A549 (cell line): ENCODE data around the gene SMO. TPM values are rescaled to one million over a fixed set of nuclear protein-coding genes. Genes with fewer than 3 reads are reported as not detected.

Experiments
- ATAC-seq, 2 experiments: fragments of 200-7000 bp in 1 of 2; fragments of >200 bp in 1 of 2; cut with Nextera tagmentation in 1 of 2; cut with Tn5 transposase in 1 of 2; 3 replicates each; pipeline versions ENCODE4 v1.8.0 to v1.9.1; 2018 to 2020; ENCODE audit warnings: mild to moderate bottlenecking in 1 of 2, moderate library complexity in 1 of 2
- CTCF ChIA-PET: fragments of 300-600 bp; sonication (Branson Sonifier 250); formaldehyde crosslinking; extraction: SDS; loops from one replicate; lab custom pipeline; 2021; ENCODE audit warnings: antibody characterized with exemption, inconsistent platforms; lab: Yijun Ruan, JAX
- POLR2A ChIA-PET: fragments of 350-600 bp; formaldehyde crosslinking; extraction: SDS; loops from one replicate; lab custom pipeline; 2021; ENCODE audit warnings: antibody characterized with exemption, inconsistent platforms; lab: Yijun Ruan, JAX
- DNase-seq, 2 experiments: peaks; one replicate each; pipeline versions ENCODE4 v3.0.0 to v3.0.0-alpha.2; 2011 to 2016; ENCODE audit warnings: low read depth in 1 of 2, low spot score in 1 of 2
- FAIRE-seq: peaks from 2 replicates; lab custom pipeline; 2011; peaks lifted over from hg19 to GRCh38; lab: Jason Lieb, UNC
- H3K27ac ChIP-seq, 2 experiments: fragments of >200 bp; sonication (Bioruptor Twin); formaldehyde crosslinking; 3 replicates each; pipeline ENCODE4 v1.5.1; 2016 to 2017
- H3K4me1 ChIP-seq: fragments of >200 bp; sonication (Bioruptor Twin); formaldehyde crosslinking; 3 replicates; pipeline ENCODE4 v1.6.1; 2016
- H3K4me2 ChIP-seq: fragments of >200 bp; sonication (Bioruptor Twin); formaldehyde crosslinking; 3 replicates; pipeline ENCODE4 v1.6.1; 2016
- H3K4me3 ChIP-seq: fragments of >200 bp; sonication (Bioruptor Twin); formaldehyde crosslinking; 3 replicates; pipeline ENCODE4 v1.5.1; 2016
- H3K9me3 ChIP-seq: fragments of >200 bp; sonication (Bioruptor Twin); formaldehyde crosslinking; 3 replicates; pipeline ENCODE4 v1.6.1; 2016
- BHLHE40 ChIP-seq: IDR thresholded peaks from 2 replicates; pipeline ENCODE4 v1.6.1; 2012; ENCODE audit warnings: low read depth, low read length, inconsistent platforms
- CEBPB ChIP-seq, 2 experiments: fragments of >200 bp in 1 of 2; sonication (Bioruptor Twin) in 1 of 2; formaldehyde crosslinking in 1 of 2; IDR thresholded peaks; 2 replicates each; pipeline ENCODE4 v1.6.1; 2012 to 2016
- CHD4 ChIP-seq: fragments of 200-600 bp; sonication (generic); IDR thresholded peaks from 2 replicates; pipeline ENCODE4 v1.6.1; 2016; ENCODE audit warnings: antibody characterized with exemption, mild to moderate bottlenecking, borderline replicate concordance
- EP300 ChIP-seq, 2 experiments: fragments of >200 bp; sonication (Bioruptor Twin); formaldehyde crosslinking; IDR thresholded peaks; 2 replicates in 1 of 2; 3 replicates in 1 of 2; pipeline ENCODE4 v1.6.1; 2016 to 2017
- FOSB ChIP-seq: fragments of 250-450 bp; sonication (Bioruptor Pico); IDR thresholded peaks from 2 replicates; pipeline ENCODE4 v1.5.0; 2020; ENCODE audit warnings: mild to moderate bottlenecking, moderate library complexity
- HDAC2 ChIP-seq: fragments of 200-600 bp; sonication (generic); IDR thresholded peaks from 2 replicates; pipeline ENCODE4 v1.6.1; 2016
- HEYL ChIP-seq: fragments of 250-450 bp; sonication (Bioruptor Pico); IDR thresholded peaks from 2 replicates; pipeline ENCODE4 v1.8.0; 2021; ENCODE audit warnings: mild to moderate bottlenecking, moderate library complexity
- HOXA7 ChIP-seq: fragments of 250-450 bp; sonication (Bioruptor Pico); IDR thresholded peaks from 2 replicates; pipeline ENCODE4 v1.5.0; 2020; ENCODE audit warnings: mild to moderate bottlenecking, moderate library complexity
- HOXB5 ChIP-seq: fragments of 250-450 bp; sonication (Bioruptor Pico); IDR thresholded peaks from 2 replicates; pipeline ENCODE4 v1.5.0; 2020; ENCODE audit warnings: mild to moderate bottlenecking, moderate library complexity
- JUN ChIP-seq, 2 experiments: fragments of >200 bp; sonication (Bioruptor Twin); formaldehyde crosslinking; IDR thresholded peaks; 2 replicates in 1 of 2; 3 replicates in 1 of 2; pipeline ENCODE4 v1.6.1; 2016 to 2017
- KDM1A ChIP-seq: fragments of 200-600 bp; sonication (generic); IDR thresholded peaks from 2 replicates; pipeline ENCODE4 v1.6.1; 2016; ENCODE audit warnings: low read depth, mild to moderate bottlenecking
- KDM5A ChIP-seq: fragments of 200-600 bp; sonication (generic); IDR thresholded peaks from 2 replicates; pipeline ENCODE4 v1.6.1; 2016; ENCODE audit warnings: antibody characterized with exemption, mild to moderate bottlenecking
- MAFK ChIP-seq: fragments of 450-650 bp; IDR thresholded peaks from 2 replicates; pipeline ENCODE4 v1.6.1; 2014; ENCODE audit not compliant: partially characterized antibody
- MAX ChIP-seq: IDR thresholded peaks from 2 replicates; pipeline ENCODE4 v1.6.1; 2012
- NFE2L2 ChIP-seq: fragments of 150-350 bp; conservative IDR thresholded peaks from 2 replicates; pipeline ENCODE4 v1.6.1; 2014; ENCODE audit warnings: low read length
- PHF8 ChIP-seq: fragments of 200-600 bp; sonication (generic); IDR thresholded peaks from 2 replicates; pipeline ENCODE4 v1.6.1; 2016; ENCODE audit warnings: low read depth, mild to moderate bottlenecking, antibody characterized with exemption, moderate library complexity, borderline replicate concordance
- POLR2A ChIP-seq: IDR thresholded peaks from 2 replicates; pipeline ENCODE4 v1.6.1; 2012; ENCODE audit warnings: mild to moderate bottlenecking, low read length
- POLR2AphosphoS2 ChIP-seq: conservative IDR thresholded peaks from 2 replicates; pipeline ENCODE4 v1.6.1; 2012; ENCODE audit warnings: low read length, improper control_type of control experiment, inconsistent platforms
- RAD21 ChIP-seq, 2 experiments: fragments of >200 bp in 1 of 2; sonication (Bioruptor Twin) in 1 of 2; formaldehyde crosslinking in 1 of 2; IDR thresholded peaks in 1 of 2; conservative IDR thresholded peaks in 1 of 2; 2 replicates in 1 of 2; 3 replicates in 1 of 2; pipeline ENCODE4 v1.6.1; 2012 to 2018; ENCODE audit warnings: inconsistent platforms in 1 of 2
- RCOR1 ChIP-seq: fragments of 150-350 bp; IDR thresholded peaks from 2 replicates; pipeline ENCODE4 v1.6.1; 2014; ENCODE audit warnings: antibody characterized with exemption, low read length, low read depth
- RNF2 ChIP-seq: fragments of 200-600 bp; sonication (generic); IDR thresholded peaks from 2 replicates; pipeline ENCODE4 v1.6.1; 2016; ENCODE audit warnings: low read depth, mild to moderate bottlenecking, antibody characterized with exemption, moderate library complexity, borderline replicate concordance
- SREBF2 ChIP-seq: fragments of 450-650 bp; IDR thresholded peaks from 2 replicates; pipeline ENCODE4 v1.6.1; 2014; ENCODE audit warnings: mild to moderate bottlenecking, moderate library complexity
- ZC3H11A ChIP-seq: fragments of 450-650 bp; IDR thresholded peaks from 2 replicates; pipeline ENCODE4 v1.6.1; 2014; ENCODE audit warnings: antibody characterized with exemption, mild to moderate bottlenecking
- ZSCAN20 ChIP-seq: fragments of 250-450 bp; sonication (Bioruptor Pico); IDR thresholded peaks from 2 replicates; pipeline ENCODE4 v1.8.0; 2022; ENCODE audit warnings: mild to moderate bottlenecking, moderate library complexity
- WGBS: methylation state at CpG from one replicate; pipeline ENCODE4 v1.1.6; 2017; ENCODE audit errors: missing lambda C conversion rate; 5-methylcytosine and 5-hydroxymethylcytosine counted together
- polyA plus RNA-seq, 4 experiments: library from polyadenylated mRNA; depleted of rRNA in 3 of 4; stranded (reverse); fragments of >200 nt; fragmentation: RNase III in 1 of 4; extraction: RNeasy Plus Mini Kit Qiagen cat#74134 plus additional on column Dnase treatment in 1 of 4; gene quantifications; 2 replicates in 3 of 4; 3 replicates in 1 of 4; pipeline ENCODE4 v1.2.3, GENCODE V29; 2011 to 2017
- TF ChIP-seq, protein P1 (sequence below): fragments of 250-450 bp; sonication (Bioruptor Pico); IDR thresholded peaks from 2 replicates; pipeline ENCODE4 v1.5.0; 2020; ENCODE audit warnings: low read depth, mild to moderate bottlenecking, moderate library complexity
- TF ChIP-seq, protein P2 (sequence below): fragments of 250-450 bp; sonication (Bioruptor Pico); IDR thresholded peaks from 2 replicates; pipeline ENCODE4 v1.5.0; 2021; ENCODE audit warnings: mild to moderate bottlenecking, moderate library complexity, borderline replicate concordance

The SMO gene
- polyA plus RNA-seq, 2 of the 4 experiments (the other 2 are of a cell fraction) = 11.8 to 18.3 TPM

DNA sequence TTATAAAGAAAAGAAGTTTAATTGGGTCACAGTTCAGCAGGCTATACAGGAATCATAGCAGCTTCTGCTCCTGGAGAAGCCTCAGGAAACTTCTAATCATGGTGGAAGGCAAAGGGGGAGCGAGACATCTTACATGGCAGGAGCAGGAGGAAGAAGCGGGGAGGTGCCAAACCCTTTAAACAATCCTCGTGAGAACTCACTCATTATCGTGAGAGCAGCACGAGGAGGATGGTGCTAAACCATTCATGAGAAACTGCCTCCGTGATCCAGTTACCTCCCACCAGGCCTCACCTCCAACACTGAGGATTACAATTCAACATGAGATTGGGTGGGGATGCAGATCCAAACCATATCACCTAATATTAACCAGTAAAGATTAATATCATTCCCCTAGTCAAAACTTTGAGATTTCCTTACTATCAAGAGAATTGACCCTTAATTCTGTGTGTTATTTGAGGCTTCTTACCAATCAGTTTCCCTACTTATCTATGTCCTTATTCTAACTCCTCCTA lies 1.6 kb upstream of the SMO start:
- POLR2A ChIA-PET = no interaction called here
- no peak for ATAC-seq
- TF ChIP-seq HEYL (CRISPR knock-in tag) = no peak
- Histone ChIP-seq H3K4me1 (peaks cover 12% of the 10 kb centered on the region), H3K9me3 (no peaks in the 10 kb centered on the region), H3K4me3 (no peak overlapping the region), H3K4me2 (no peak overlapping the region), H3K27ac (no peak overlapping the region)
- 87% methylated on average over 6 of the region's 6 CpGs for WGBS
- no peak for FAIRE-seq
- DNase-seq = no peak
- CTCF ChIA-PET = no interaction called here

- peak; percentile 4 to 7; a peak in 5 of 6 replicates for ATAC-seq
Measured at GRCh38 chr7:129187681-129188371, 607 bp upstream of the SMO start.

DNA sequence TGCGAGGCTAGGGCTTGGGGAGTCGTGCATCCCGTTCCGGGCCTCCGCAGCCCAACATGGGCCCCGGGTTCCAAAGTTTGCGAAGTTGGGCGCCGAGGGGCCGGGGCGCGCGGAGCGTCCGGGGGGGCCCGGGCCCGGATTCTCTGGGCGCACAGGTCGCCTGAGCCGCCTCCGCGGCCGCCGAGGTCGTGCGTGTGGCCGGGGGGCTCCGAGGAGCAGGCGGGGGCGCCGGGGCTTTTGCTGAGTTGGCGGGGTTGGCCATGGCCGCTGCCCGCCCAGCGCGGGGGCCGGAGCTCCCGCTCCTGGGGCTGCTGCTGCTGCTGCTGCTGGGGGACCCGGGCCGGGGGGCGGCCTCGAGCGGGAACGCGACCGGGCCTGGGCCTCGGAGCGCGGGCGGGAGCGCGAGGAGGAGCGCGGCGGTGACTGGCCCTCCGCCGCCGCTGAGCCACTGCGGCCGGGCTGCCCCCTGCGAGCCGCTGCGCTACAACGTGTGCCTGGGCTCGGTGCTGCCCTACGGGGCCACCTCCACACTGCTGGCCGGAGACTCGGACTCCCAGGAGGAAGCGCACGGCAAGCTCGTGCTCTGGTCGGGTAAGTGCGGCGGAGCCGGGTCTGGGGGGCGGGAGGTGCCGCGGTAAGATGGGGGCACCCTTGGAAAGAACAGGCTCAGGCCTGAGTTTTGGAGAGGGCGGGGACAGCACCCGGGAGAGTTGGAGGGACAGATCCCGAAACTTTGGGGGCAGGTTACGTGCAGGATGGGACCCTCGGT lies 643 bp downstream of the SMO start:
- H3K4me3 ChIP-seq = peak overlapping the region; percentile 87
- TF ChIP-seq MAX (peak; percentile 51; the same call in 1 of the 2 replicates), MAFK (peak; percentile 77), RCOR1 (no peak), SREBF2 (no peak), JUN (IDR thresholded peaks at IDR 0.05) (0 out of 5 replicates have a peak, but pooled peaks of 1 of the 2 experiments have one; percentile 26), POLR2A (peak; percentile 25), PHF8 (peak; percentile 37; the same call in 1 of the 2 replicates), RNF2 (no peak; the same call in 1 of the 2 replicates)
- TF ChIP-seq, all 56 proteins: peak for 5
- peak; percentile 72 to 74 for ATAC-seq
- WGBS = 17% methylated on average over 9 of the region's 83 CpGs
- no peaks in the 10 kb centered on the region for H3K9me3 ChIP-seq
- H3K4me1 ChIP-seq = peaks cover 12% of the 10 kb centered on the region
- H3K4me2 ChIP-seq = peak overlapping the region; percentile 89
- DNase-seq = peak; percentile 17 to 48
- H3K27ac ChIP-seq = peak overlapping the region; percentile 88 to 97
- ChIA-PET CTCF (interaction anchor here (0.7 to 2.6 kb wide), 6 partner anchors 12 to 467 kb away, joined by 3 to 12 read pairs (median 4); no protein-coding TSS in a partner anchor), POLR2A (interaction anchor here (2.0 kb wide), 1 partner anchor 25 kb away, joined by 6 read pairs; no protein-coding TSS in a partner anchor)
- no peak for FAIRE-seq

More at GRCh38 chr7:129187681-129188371, 607 bp upstream of the SMO start:
- no peak for FAIRE-seq
- POLR2A ChIA-PET = interaction anchor here (0.7 to 2.0 kb wide), 2 partner anchors 24 to 1824 kb away, joined by 3 to 6 read pairs; no protein-coding TSS in a partner anchor
- H3K9me3 ChIP-seq = no peaks in the 10 kb centered on the region
- H3K4me2 ChIP-seq = peak overlapping the region; percentile 89
- peak overlapping the region; percentile 88 to 97 for H3K27ac ChIP-seq
- WGBS = 59% methylated on average over 14 of the region's 14 CpGs
- peak overlapping the region; percentile 87 for H3K4me3 ChIP-seq
- peak in 1 of 2 experiments; percentile 35 for DNase-seq
- H3K4me1 ChIP-seq = peaks cover 12% of the 10 kb centered on the region
- TF ChIP-seq CEBPB (IDR thresholded peaks at IDR 0.05) (no peak), NFE2L2 (no peak), FOSB (CRISPR knock-in tag) (no peak), BHLHE40 (no peak), RCOR1 (no peak), POLR2AphosphoS2 (no peak), KDM1A (no peak), EP300 (IDR thresholded peaks at IDR 0.05) (no peak), RAD21 (conservative IDR thresholded peaks at IDR 0.05 in 1 of 2, IDR thresholded peaks at IDR 0.05 in 1 of 2) (no peak), CHD4 (no peak), HDAC2 (no peak), HOXA7 (CRISPR knock-in tag) (no peak), ZC3H11A (no peak), KDM5A (no peak), HOXB5 (CRISPR knock-in tag) (no peak), ZSCAN20 (CRISPR knock-in tag) (no peak)
- TF ChIP-seq, protein P1, sequence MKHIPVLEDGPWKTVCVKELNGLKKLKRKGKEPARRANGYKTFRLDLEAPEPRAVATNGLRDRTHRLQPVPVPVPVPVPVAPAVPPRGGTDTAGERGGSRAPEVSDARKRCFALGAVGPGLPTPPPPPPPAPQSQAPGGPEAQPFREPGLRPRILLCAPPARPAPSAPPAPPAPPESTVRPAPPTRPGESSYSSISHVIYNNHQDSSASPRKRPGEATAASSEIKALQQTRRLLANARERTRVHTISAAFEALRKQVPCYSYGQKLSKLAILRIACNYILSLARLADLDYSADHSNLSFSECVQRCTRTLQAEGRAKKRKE (CRISPR knock-in tag) = no peak
- TF ChIP-seq, protein P2, sequence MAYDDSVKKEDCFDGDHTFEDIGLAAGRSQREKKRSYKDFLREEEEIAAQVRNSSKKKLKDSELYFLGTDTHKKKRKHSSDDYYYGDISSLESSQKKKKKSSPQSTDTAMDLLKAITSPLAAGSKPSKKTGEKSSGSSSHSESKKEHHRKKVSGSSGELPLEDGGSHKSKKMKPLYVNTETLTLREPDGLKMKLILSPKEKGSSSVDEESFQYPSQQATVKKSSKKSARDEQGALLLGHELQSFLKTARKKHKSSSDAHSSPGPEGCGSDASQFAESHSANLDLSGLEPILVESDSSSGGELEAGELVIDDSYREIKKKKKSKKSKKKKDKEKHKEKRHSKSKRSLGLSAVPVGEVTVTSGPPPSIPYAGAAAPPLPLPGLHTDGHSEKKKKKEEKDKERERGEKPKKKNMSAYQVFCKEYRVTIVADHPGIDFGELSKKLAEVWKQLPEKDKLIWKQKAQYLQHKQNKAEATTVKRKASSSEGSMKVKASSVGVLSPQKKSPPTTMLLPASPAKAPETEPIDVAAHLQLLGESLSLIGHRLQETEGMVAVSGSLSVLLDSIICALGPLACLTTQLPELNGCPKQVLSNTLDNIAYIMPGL (CRISPR knock-in tag) = no peak
- CTCF ChIA-PET = interaction anchor here (1.0 to 1.3 kb wide), 3 partner anchors 10 to 23 kb away, joined by 3 to 4 read pairs (median 3); no protein-coding TSS in a partner anchor
